ENCODE results near the gene C19orf85.
A peak's percentile ranks its signal among the peaks of the same experiment; 100 is the strongest.

The C19orf85 gene

DNA sequence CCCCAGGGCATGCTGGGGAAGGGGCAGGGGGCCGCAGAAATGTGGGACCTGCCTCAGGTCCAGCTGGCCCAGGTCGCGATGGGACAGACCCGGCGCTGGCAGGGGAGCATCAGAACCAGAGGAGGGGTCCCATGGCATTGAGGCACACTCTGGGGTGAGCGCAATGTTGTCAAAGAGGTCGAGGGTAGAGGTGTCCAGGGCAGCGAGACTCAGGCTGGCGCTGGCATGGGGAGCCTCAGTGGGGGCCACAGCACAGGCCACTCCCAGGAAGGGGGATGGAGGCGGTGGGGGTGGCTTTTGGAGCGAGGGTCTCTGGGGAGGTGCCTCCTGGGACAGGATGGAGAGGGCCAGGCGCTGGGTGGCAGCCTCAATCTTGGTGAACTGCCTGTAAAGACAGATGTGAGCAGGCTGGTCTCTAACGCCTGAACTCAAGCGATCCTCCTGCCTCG lies 944 bp downstream of the C19orf85 start:
- H3K9ac ChIP-seq (ENCODE audit: low read length): no peak overlapping the region
- H2BK15ac ChIP-seq (replicated peaks; ENCODE audit: low read depth): no peak overlapping the region
- H3K4me2 ChIP-seq (ENCODE audit: low read length): no peak overlapping the region
- H3K4me1 ChIP-seq (ENCODE audit: control insufficient read depth, low read depth, low read length): no peaks in the 10 kb centered on the region
- no peak overlapping the region for H2BK120ac ChIP-seq (ENCODE audit: low read depth, low read length)
- H4K5ac ChIP-seq (ENCODE audit: low read length): no peak overlapping the region
- no peak overlapping the region for H3K56ac ChIP-seq (ENCODE audit: low read length)
- H3K79me2 ChIP-seq (ENCODE audit: control insufficient read depth, insufficient read depth, low read length): no peaks in the 10 kb centered on the region
- H3K36me3 ChIP-seq (ENCODE audit: control insufficient read depth, insufficient read depth, low read length): no peaks in the 10 kb centered on the region
- no peak overlapping the region for H3K18ac ChIP-seq (ENCODE audit: low read length)
- H2BK5ac ChIP-seq (ENCODE audit: low read length): no peak overlapping the region
- H3K4me3 ChIP-seq (ENCODE audit: low read length): no peak overlapping the region
- H4K8ac ChIP-seq (ENCODE audit: low read depth, low read length): no peak overlapping the region
- WGBS (ENCODE audit: extremely low coverage, insufficient coverage, low lambda C conversion rate): no CpG with 5 or more reads among the region's 15 CpGs
- H2AK5ac ChIP-seq (ENCODE audit: low read length): no peak overlapping the region
- H3K27me3 ChIP-seq (ENCODE audit: insufficient read depth, low read length, poor library complexity): no peaks in the 10 kb centered on the region
- no peak for DNase-seq
- H3K4ac ChIP-seq (ENCODE audit: low read depth, low read length): no peak overlapping the region
- H3K27ac ChIP-seq (ENCODE audit: low read depth, low read length): no peak overlapping the region
- no peak overlapping the region for H3K23ac ChIP-seq (ENCODE audit: low read length)
- H3K79me1 ChIP-seq (ENCODE audit: low read length): no peaks in the 10 kb centered on the region

GRCh38 chr19:55462722-55463121 lies 1.8 kb downstream of the C19orf85 start:
- no peak overlapping the region for H3K27ac ChIP-seq (ENCODE audit: low read depth, low read length)
- no peak overlapping the region for H2BK5ac ChIP-seq (ENCODE audit: low read length)
- H3K4me3 ChIP-seq (ENCODE audit: low read length): no peak overlapping the region
- H3K4ac ChIP-seq (ENCODE audit: low read depth, low read length): no peak overlapping the region
- no peak overlapping the region for H3K9ac ChIP-seq (ENCODE audit: low read length)
- H2BK120ac ChIP-seq (ENCODE audit: low read depth, low read length): no peak overlapping the region
- no peak overlapping the region for H3K4me2 ChIP-seq (ENCODE audit: low read length)
- no peak overlapping the region for H2BK15ac ChIP-seq (replicated peaks; ENCODE audit: low read depth)
- no peak overlapping the region for H4K8ac ChIP-seq (ENCODE audit: low read depth, low read length)
- no CpG with 5 or more reads among the region's 11 CpGs for WGBS (ENCODE audit: extremely low coverage, insufficient coverage, low lambda C conversion rate)
- no peaks in the 10 kb centered on the region for H3K27me3 ChIP-seq (ENCODE audit: insufficient read depth, low read length, poor library complexity)
- H3K56ac ChIP-seq (ENCODE audit: low read length): no peak overlapping the region
- H3K79me2 ChIP-seq (ENCODE audit: control insufficient read depth, insufficient read depth, low read length): no peaks in the 10 kb centered on the region
- H4K5ac ChIP-seq (ENCODE audit: low read length): no peak overlapping the region
- H3K79me1 ChIP-seq (ENCODE audit: low read length): no peaks in the 10 kb centered on the region
- no peak overlapping the region for H3K23ac ChIP-seq (ENCODE audit: low read length)
- no peak for DNase-seq
- no peak overlapping the region for H3K18ac ChIP-seq (ENCODE audit: low read length)
- H3K36me3 ChIP-seq (ENCODE audit: control insufficient read depth, insufficient read depth, low read length): no peaks in the 10 kb centered on the region
- no peak overlapping the region for H2AK5ac ChIP-seq (ENCODE audit: low read length)
- H3K4me1 ChIP-seq (ENCODE audit: control insufficient read depth, low read depth, low read length): no peaks in the 10 kb centered on the region

DNA sequence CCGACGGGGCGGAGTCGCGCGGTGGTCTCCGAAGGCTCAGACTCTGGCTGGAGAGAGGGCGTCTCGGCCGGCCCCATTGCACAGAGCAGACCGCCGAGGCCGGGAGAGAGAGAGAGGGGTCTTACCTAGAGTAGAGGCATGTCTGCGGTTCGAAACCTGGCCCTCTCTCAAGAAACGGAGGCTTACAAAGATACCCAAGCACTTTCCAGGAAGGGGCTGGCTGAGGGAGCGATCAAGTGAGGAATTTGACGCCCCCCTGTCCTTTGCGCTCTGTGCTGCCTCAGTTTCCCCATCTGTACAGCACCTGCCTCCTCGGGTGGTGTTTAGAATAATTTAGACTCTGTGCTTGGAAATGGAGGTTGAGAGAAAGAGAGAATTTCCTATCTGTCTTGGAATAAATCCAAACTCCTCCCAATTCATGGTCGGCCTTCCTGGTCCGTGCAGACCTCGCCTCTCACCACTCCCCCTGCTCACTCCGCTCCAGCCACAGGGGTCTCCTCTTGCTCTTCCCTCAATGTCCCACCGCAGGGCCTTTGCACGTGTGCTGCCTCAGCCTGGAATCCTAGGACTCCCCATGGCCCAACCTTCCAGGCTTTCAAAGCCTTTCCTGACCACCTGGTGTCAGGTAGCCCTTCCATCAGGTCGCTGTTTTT lies 2.5 kb downstream of the C19orf85 start:
- Histone ChIP-seq H3K4me2 (ENCODE audit: low read length) (peak overlapping the region; percentile 58), H2BK15ac (replicated peaks; ENCODE audit: low read depth) (no peak overlapping the region)

DNA sequence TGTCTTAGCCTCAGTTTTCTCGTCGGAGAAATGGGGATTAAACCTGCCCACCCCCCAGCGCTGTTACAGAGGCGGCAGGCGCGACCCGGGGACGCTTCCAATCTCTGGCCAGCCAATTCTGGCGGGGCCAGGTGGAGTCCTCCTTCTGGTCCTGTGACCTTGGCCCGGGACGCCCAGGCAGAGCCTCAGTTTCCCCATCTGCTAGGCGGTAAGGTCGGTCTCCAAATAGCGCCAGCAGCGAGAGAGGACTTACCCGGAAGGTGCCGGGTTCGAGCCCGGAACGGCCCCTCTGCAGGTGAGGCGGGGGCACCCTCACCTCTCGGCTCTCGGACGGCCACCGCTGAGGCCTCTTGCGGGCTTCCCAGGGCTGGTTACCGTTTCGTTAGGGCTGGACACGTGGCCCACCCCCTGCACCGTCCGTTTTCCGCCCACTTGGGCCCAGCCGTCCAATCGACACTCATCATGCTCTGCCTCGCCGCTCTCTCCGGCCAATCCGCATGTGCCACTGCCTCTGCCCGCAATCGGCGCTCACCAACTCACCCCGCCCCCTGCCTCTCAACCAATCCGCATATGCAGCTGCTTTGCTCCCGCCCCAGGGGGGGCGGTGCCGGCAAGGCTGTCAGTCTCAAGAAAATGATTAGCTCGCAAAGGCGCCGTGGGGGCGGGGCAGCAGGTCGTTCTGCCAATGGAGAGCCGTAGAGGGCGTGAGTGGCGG lies 3.1 kb downstream of the C19orf85 start, which contains the start of gene ISOC2:
Gene ISOC2, minus strand, starts transcription at position 384 of the 715 bp plus-strand sequence. CDS start 5,156 bp downstream, outside the sequence.
- Histone ChIP-seq H3K27ac (ENCODE audit: low read depth, low read length) (no peak within 1 kb of the TSS), H3K9ac (ENCODE audit: low read length) (peak within 1 kb of the TSS; percentile 62), H3K4me3 (ENCODE audit: low read length) (peak within 1 kb of the TSS; percentile 29), H3K79me1 (ENCODE audit: low read length) (no peaks in the 10 kb centered on the region), H3K27me3 (ENCODE audit: insufficient read depth, low read length, poor library complexity) (no peaks in the 10 kb centered on the region), H3K4me1 (ENCODE audit: control insufficient read depth, low read depth, low read length) (no peaks in the 10 kb centered on the region), H3K4ac (ENCODE audit: low read depth, low read length) (peak within 1 kb of the TSS; percentile 61), H4K5ac (ENCODE audit: low read length) (no peak within 1 kb of the TSS), H3K56ac (ENCODE audit: low read length) (peak within 1 kb of the TSS; percentile 79), H4K8ac (ENCODE audit: low read depth, low read length) (no peak within 1 kb of the TSS), H3K4me2 (ENCODE audit: low read length) (peak within 1 kb of the TSS; percentile 58), H3K18ac (ENCODE audit: low read length) (peak within 1 kb of the TSS; percentile 29), H3K36me3 (ENCODE audit: control insufficient read depth, insufficient read depth, low read length) (no peaks in the 10 kb centered on the region), H3K79me2 (ENCODE audit: control insufficient read depth, insufficient read depth, low read length) (no peaks in the 10 kb centered on the region), H2BK5ac (ENCODE audit: low read length) (no peak within 1 kb of the TSS), H2BK120ac (ENCODE audit: low read depth, low read length) (no peak within 1 kb of the TSS), H3K23ac (ENCODE audit: low read length) (no peak within 1 kb of the TSS), H2AK5ac (ENCODE audit: low read length) (no peak within 1 kb of the TSS), H2BK15ac (replicated peaks; ENCODE audit: low read depth) (no peak within 1 kb of the TSS)
- DNase-seq: peak; percentile 100
- WGBS (ENCODE audit: extremely low coverage, insufficient coverage, low lambda C conversion rate): no CpG with 5 or more reads among the region's 54 CpGs

More for the DNA sequence above, 2.5 kb downstream of the C19orf85 start:
- Histone ChIP-seq H3K27ac (ENCODE audit: low read depth, low read length) (no peak overlapping the region), H3K23ac (ENCODE audit: low read length) (no peak overlapping the region), H3K36me3 (ENCODE audit: control insufficient read depth, insufficient read depth, low read length) (no peaks in the 10 kb centered on the region), H2BK5ac (ENCODE audit: low read length) (no peak overlapping the region), H3K79me1 (ENCODE audit: low read length) (no peaks in the 10 kb centered on the region), H3K18ac (ENCODE audit: low read length) (no peak overlapping the region), H3K4ac (ENCODE audit: low read depth, low read length) (no peak overlapping the region), H3K4me1 (ENCODE audit: control insufficient read depth, low read depth, low read length) (no peaks in the 10 kb centered on the region), H3K4me3 (ENCODE audit: low read length) (no peak overlapping the region), H3K56ac (ENCODE audit: low read length) (peak overlapping the region; percentile 79), H2BK120ac (ENCODE audit: low read depth, low read length) (no peak overlapping the region), H4K5ac (ENCODE audit: low read length) (no peak overlapping the region), H3K27me3 (ENCODE audit: insufficient read depth, low read length, poor library complexity) (no peaks in the 10 kb centered on the region), H3K79me2 (ENCODE audit: control insufficient read depth, insufficient read depth, low read length) (no peaks in the 10 kb centered on the region), H2AK5ac (ENCODE audit: low read length) (no peak overlapping the region), H4K8ac (ENCODE audit: low read depth, low read length) (no peak overlapping the region), H3K9ac (ENCODE audit: low read length) (peak overlapping the region; percentile 60)
- WGBS (ENCODE audit: extremely low coverage, insufficient coverage, low lambda C conversion rate): no CpG with 5 or more reads among the region's 27 CpGs
- no peak for DNase-seq

DNA sequence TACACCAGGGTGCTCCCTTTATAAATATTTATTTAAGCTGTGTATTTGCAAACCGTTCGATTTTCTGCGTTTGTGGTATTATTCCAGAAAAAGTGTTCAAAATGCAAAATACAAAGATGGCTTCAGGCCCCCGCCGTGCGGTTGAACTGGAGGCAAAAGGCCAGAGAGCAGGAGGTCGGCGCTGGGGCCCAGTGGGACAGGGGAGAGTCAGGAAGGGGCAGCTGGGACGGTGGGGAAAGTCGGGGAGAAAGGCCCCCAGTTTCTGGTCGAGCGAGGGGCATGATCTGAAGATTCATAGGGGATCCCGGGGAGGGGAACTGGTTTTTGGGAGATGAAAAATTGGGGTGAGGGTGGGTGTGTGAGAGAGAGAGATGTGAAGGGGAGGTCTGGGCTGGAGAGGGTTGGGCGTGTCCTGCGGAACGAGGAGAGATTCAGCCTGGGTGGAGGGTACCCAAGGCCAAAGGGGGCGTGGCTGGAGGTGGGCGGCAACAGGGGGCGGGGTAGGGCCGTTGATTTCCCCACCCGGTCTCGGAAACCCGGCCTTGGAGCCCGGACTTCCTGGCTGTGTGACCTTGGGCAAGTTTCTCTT lies 3.8 kb downstream of the C19orf85 start:
- WGBS (ENCODE audit: extremely low coverage, insufficient coverage, low lambda C conversion rate): no CpG with 5 or more reads among the region's 24 CpGs
- no peak overlapping the region for H3K23ac ChIP-seq (ENCODE audit: low read length)

More for the DNA sequence above, 3.8 kb downstream of the C19orf85 start:
- no peak overlapping the region for H4K5ac ChIP-seq (ENCODE audit: low read length)
- DNase-seq: peak; percentile 93
- no peak overlapping the region for H3K27ac ChIP-seq (ENCODE audit: low read depth, low read length)
- no peaks in the 10 kb centered on the region for H3K27me3 ChIP-seq (ENCODE audit: insufficient read depth, low read length, poor library complexity)
- no peak overlapping the region for H2BK5ac ChIP-seq (ENCODE audit: low read length)
- H3K4me1 ChIP-seq (ENCODE audit: control insufficient read depth, low read depth, low read length): no peaks in the 10 kb centered on the region
- H3K4me2 ChIP-seq (ENCODE audit: low read length): peak overlapping the region; percentile 44
- H3K4ac ChIP-seq (ENCODE audit: low read depth, low read length): no peak overlapping the region
- H3K9ac ChIP-seq (ENCODE audit: low read length): peak overlapping the region; percentile 62
- H3K18ac ChIP-seq (ENCODE audit: low read length): no peak overlapping the region
- no peaks in the 10 kb centered on the region for H3K36me3 ChIP-seq (ENCODE audit: control insufficient read depth, insufficient read depth, low read length)
- H3K79me1 ChIP-seq (ENCODE audit: low read length): no peaks in the 10 kb centered on the region
- H3K79me2 ChIP-seq (ENCODE audit: control insufficient read depth, insufficient read depth, low read length): no peaks in the 10 kb centered on the region
- H2BK120ac ChIP-seq (ENCODE audit: low read depth, low read length): no peak overlapping the region
- H4K8ac ChIP-seq (ENCODE audit: low read depth, low read length): no peak overlapping the region
- H3K56ac ChIP-seq (ENCODE audit: low read length): peak overlapping the region; percentile 78
- H2BK15ac ChIP-seq (replicated peaks; ENCODE audit: low read depth): no peak overlapping the region
- peak overlapping the region; percentile 29 for H3K4me3 ChIP-seq (ENCODE audit: low read length)
- H2AK5ac ChIP-seq (ENCODE audit: low read length): no peak overlapping the region
